Vagina (tissue), 2 donors: ENCODE measurements around the gene CSPG5. TPM values are rescaled to one million over a fixed set of nuclear protein-coding genes. Genes with fewer than 3 reads are reported as not detected.

Source experiments
- DNase-seq, 2 donors: peaks; one replicate each; pipeline ENCODE4 v3.0.0-alpha.2; 2017; ENCODE audit errors: extremely low spot score in 2 of 2
- H3K27ac ChIP-seq: fragments of 200-600 bp; sonication (generic); one replicate; pipeline ENCODE4 v1.5.1; 2019
- H3K27me3 ChIP-seq: fragments of 200-600 bp; sonication (generic); one replicate; pipeline ENCODE4 v1.5.1; 2019
- H3K36me3 ChIP-seq, 2 donors: fragments of 200-600 bp; sonication (generic); one replicate each; pipeline ENCODE4 v1.5.1; 2017 to 2019
- H3K4me1 ChIP-seq: fragments of 200-600 bp; sonication (generic); one replicate; pipeline ENCODE4 v1.5.1; 2019
- H3K4me3 ChIP-seq, 2 donors: fragments of 200-600 bp; sonication (generic); 1 replicate in 1 of 2; 2 replicates in 1 of 2; pipeline ENCODE4 v1.5.1; 2016 to 2019
- H3K9me3 ChIP-seq: fragments of 200-600 bp; sonication (generic); one replicate; pipeline ENCODE4 v1.5.1; 2019
- CTCF ChIP-seq, 3 experiments: fragments of 450-650 bp in 2 of 3; fragments of 200-600 bp in 1 of 3; sonication (generic) in 1 of 3; IDR thresholded peaks; one replicate each; pipeline ENCODE4 v1.5.1; 2017 to 2019; ENCODE audit warnings: antibody characterized with exemption in 3 of 3, mild to moderate bottlenecking in 2 of 3, moderate library complexity in 2 of 3
- POLR2A ChIP-seq, 2 donors: fragments of 450-650 bp; IDR thresholded peaks; one replicate each; pipeline ENCODE4 v1.6.1; 2017; ENCODE audit warnings: antibody characterized with exemption in 2 of 2, mild to moderate bottlenecking in 2 of 2, moderate library complexity in 2 of 2
- POLR2AphosphoS5 ChIP-seq, 2 donors: sonication (generic); formaldehyde crosslinking; IDR thresholded peaks; one replicate each; pipeline ENCODE4 v1.9.0; 2017; ENCODE audit warnings: antibody characterized with exemption in 2 of 2, mild to moderate bottlenecking in 2 of 2, low read depth in 1 of 2; ENCODE audit not compliant: insufficient read depth in 1 of 2
- intact Hi-C: fragments of 100-400 bp; cut with DNase I; formaldehyde crosslinking; loops from one replicate; pipeline ENCODE4 v1.15.1; 2023
- total RNA-seq: library from RNA; depleted of rRNA; stranded (reverse); fragments of >200 nt; gene quantifications from one replicate; pipeline ENCODE4 v1.2.3, GENCODE V29; 2016

The CSPG5 gene
- total RNA-seq, 1 donor from 2014 or later, result 0.98 TPM

GRCh38 chr3:47610583-47610982 lies 31.9 kb upstream of the CSPG5 start:
- Histone ChIP-seq H3K27me3 (no peaks in the 10 kb centered on the region), H3K4me3 (no peak overlapping the region), H3K36me3 (peaks cover 0 to 16% of the 10 kb centered on the region in 2 donors), H3K4me1 (peaks cover 8% of the 10 kb centered on the region), H3K9me3 (no peaks in the 10 kb centered on the region), H3K27ac (no peak overlapping the region)
- TF ChIP-seq POLR2AphosphoS5 (IDR thresholded peaks at IDR 0.05; ENCODE audit: insufficient read depth in 1 of 2, low read depth in 1 of 2) (no peak), CTCF (IDR thresholded peaks at IDR 0.05) (no peak), POLR2A (IDR thresholded peaks at IDR 0.05) (no peak)
- intact Hi-C loops, result no loop called here
- no peak for DNase-seq

GRCh38 chr3:47607335-47607734 lies 28.7 kb upstream of the CSPG5 start:
- Histone ChIP-seq H3K27ac (no peak overlapping the region), H3K4me1 (peaks cover 4% of the 10 kb centered on the region), H3K27me3 (no peaks in the 10 kb centered on the region), H3K36me3 (peaks cover 0 to 16% of the 10 kb centered on the region in 2 donors), H3K4me3 (no peak overlapping the region), H3K9me3 (no peaks in the 10 kb centered on the region)
- intact Hi-C loops, result no loop called here
- no peak for DNase-seq
- TF ChIP-seq POLR2A (IDR thresholded peaks at IDR 0.05), result no peak
- TF ChIP-seq CTCF (IDR thresholded peaks at IDR 0.05), result no peak
- no peak for TF ChIP-seq POLR2AphosphoS5 (IDR thresholded peaks at IDR 0.05; ENCODE audit: insufficient read depth in 1 of 2, low read depth in 1 of 2)

GRCh38 chr3:47606165-47606564 lies 27.5 kb upstream of the CSPG5 start:
- no peak for DNase-seq
- Histone ChIP-seq H3K4me1 (no peaks in the 10 kb centered on the region), H3K27me3 (no peaks in the 10 kb centered on the region), H3K9me3 (no peaks in the 10 kb centered on the region), H3K36me3 (peaks cover 0 to 16% of the 10 kb centered on the region in 2 donors), H3K4me3 (no peak overlapping the region), H3K27ac (no peak overlapping the region)
- intact Hi-C loops, result no loop called here
- no peak for TF ChIP-seq POLR2AphosphoS5 (IDR thresholded peaks at IDR 0.05; ENCODE audit: insufficient read depth in 1 of 2, low read depth in 1 of 2)
- no peak for TF ChIP-seq POLR2A (IDR thresholded peaks at IDR 0.05)
- TF ChIP-seq CTCF (IDR thresholded peaks at IDR 0.05), result no peak

GRCh38 chr3:47605652-47606051 lies 27.0 kb upstream of the CSPG5 start:
- H3K4me3 ChIP-seq, result no peak overlapping the region
- H3K9me3 ChIP-seq, result no peaks in the 10 kb centered on the region
- TF ChIP-seq CTCF (IDR thresholded peaks at IDR 0.05) (no peak), POLR2A (IDR thresholded peaks at IDR 0.05) (no peak), POLR2AphosphoS5 (IDR thresholded peaks at IDR 0.05; ENCODE audit: insufficient read depth in 1 of 2, low read depth in 1 of 2) (no peak)
- intact Hi-C loops, result no loop called here
- H3K27ac ChIP-seq, result no peak overlapping the region
- no peaks in the 10 kb centered on the region for H3K4me1 ChIP-seq
- H3K27me3 ChIP-seq, result no peaks in the 10 kb centered on the region
- H3K36me3 ChIP-seq, result peaks cover 0 to 17% of the 10 kb centered on the region in 2 donors
- no peak for DNase-seq

GRCh38 chr3:47604145-47604544 lies 25.5 kb upstream of the CSPG5 start:
- peaks cover 0 to 20% of the 10 kb centered on the region in 2 donors for H3K36me3 ChIP-seq
- DNase-seq, result no peak

More at GRCh38 chr3:47604145-47604544, 25.5 kb upstream of the CSPG5 start:
- no peak overlapping the region for H3K4me3 ChIP-seq
- H3K4me1 ChIP-seq, result no peaks in the 10 kb centered on the region
- H3K27ac ChIP-seq, result no peak overlapping the region
- no peaks in the 10 kb centered on the region for H3K9me3 ChIP-seq
- intact Hi-C loops, result no loop called here
- no peaks in the 10 kb centered on the region for H3K27me3 ChIP-seq
- TF ChIP-seq POLR2AphosphoS5 (IDR thresholded peaks at IDR 0.05; ENCODE audit: insufficient read depth in 1 of 2, low read depth in 1 of 2) (no peak), CTCF (IDR thresholded peaks at IDR 0.05) (no peak)
